Spleen (tissue), 11 donors: Measurements from ENCODE around the gene PPFIA1. TPM values are rescaled to one million over a fixed set of nuclear protein-coding genes. Genes with fewer than 3 reads are reported as not detected.

Experiments
- DNase-seq: peaks from one replicate; pipeline ENCODE4 v3.0.0-alpha.2; 2020
- H3K27ac ChIP-seq, 8 donors: fragments of 200-600 bp; sonication (generic) in 7 of 8; 1 replicate in 4 of 8; 2 replicates in 4 of 8; pipeline versions ENCODE4 v1.5.0 to v1.8.0; 2016 to 2021; ENCODE audit warnings: inconsistent platforms in 4 of 8, mild to moderate bottlenecking in 4 of 8, moderate library complexity in 1 of 8
- H3K27me3 ChIP-seq, 7 donors: fragments of 200-600 bp; sonication (generic) in 6 of 7; replicated peaks in 1 of 7; 1 replicate in 4 of 7; 2 replicates in 3 of 7; pipeline versions ENCODE4 v1.5.0 to v1.8.0; 2016 to 2021; ENCODE audit warnings: inconsistent platforms in 3 of 7, mild to moderate bottlenecking in 1 of 7
- H3K36me3 ChIP-seq, 6 donors: fragments of 200-600 bp; sonication (generic) in 5 of 6; 1 replicate in 4 of 6; 2 replicates in 2 of 6; pipeline versions ENCODE4 v1.5.0 to v1.8.0; 2016 to 2021; ENCODE audit warnings: inconsistent platforms in 2 of 6
- H3K4me1 ChIP-seq, 6 donors: fragments of 200-600 bp; sonication (generic) in 5 of 6; 1 replicate in 3 of 6; 2 replicates in 3 of 6; pipeline versions ENCODE4 v1.5.0 to v1.8.0; 2016 to 2021; ENCODE audit warnings: inconsistent platforms in 3 of 6
- H3K4me3 ChIP-seq, 8 donors: fragments of 200-600 bp; sonication (generic) in 7 of 8; 1 replicate in 4 of 8; 2 replicates in 4 of 8; pipeline versions ENCODE4 v1.5.0 to v1.8.0; 2016 to 2021; ENCODE audit warnings: inconsistent platforms in 4 of 8, mild to moderate bottlenecking in 4 of 8, moderate library complexity in 2 of 8
- H3K9me3 ChIP-seq, 8 donors: fragments of 200-600 bp; sonication (generic) in 7 of 8; 1 replicate in 4 of 8; 2 replicates in 4 of 8; pipeline versions ENCODE4 v1.5.0 to v1.8.0; 2016 to 2021; ENCODE audit warnings: inconsistent platforms in 4 of 8
- CTCF ChIP-seq, 11 experiments: fragments of 200-600 bp in 7 of 11; fragments of 450-650 bp in 4 of 11; sonication (generic) in 4 of 11; IDR thresholded peaks in 8 of 11; conservative IDR thresholded peaks in 3 of 11; 1 replicate in 7 of 11; 2 replicates in 4 of 11; pipeline versions ENCODE4 v1.4.0 to v1.8.0; 2016 to 2021; ENCODE audit warnings: antibody characterized with exemption in 11 of 11, inconsistent platforms in 4 of 11, mild to moderate bottlenecking in 1 of 11
- POLR2A ChIP-seq, 3 donors: fragments of 450-650 bp; IDR thresholded peaks; one replicate each; pipeline ENCODE4 v1.5.1; 2017; ENCODE audit warnings: antibody characterized with exemption in 3 of 3, mild to moderate bottlenecking in 1 of 3
- POLR2AphosphoS5 ChIP-seq, 3 donors: sonication (generic); formaldehyde crosslinking; IDR thresholded peaks; one replicate each; pipeline ENCODE4 v1.5.1; 2017; ENCODE audit warnings: antibody characterized with exemption in 3 of 3
- WGBS, 5 donors: extraction: QIAGEN DNeasy Blood & Tissue Kit in 3 of 5; methylation state at CpG; one replicate each; pipeline versions ENCODE4 v1.1.5 to v1.1.7; 2013 to 2018; 5-methylcytosine and 5-hydroxymethylcytosine counted together
- intact Hi-C: fragments of 100-400 bp; cut with DNase I; formaldehyde crosslinking; loops from one replicate; pipeline ENCODE4 v1.15.0; 2023; ENCODE audit warnings: low total_unique reads
- polyA plus RNA-seq, 3 donors: library from polyadenylated mRNA; stranded (reverse); fragments of 200-250 nt; gene quantifications; one replicate each; pipeline ENCODE4 v1.2.1, GENCODE V29; 2013
- total RNA-seq, 7 donors: library from RNA; depleted of rRNA in 3 of 7; stranded (reverse); fragments of >200 nt in 3 of 7; fragmentation: NEBNext Ultra II Directional in 4 of 7; extraction: Animal tissue kit (Norgen Biotek cat#: 25700) in 4 of 7; gene quantifications; one replicate each; pipeline versions ENCODE4 v1.1.0 to v1.2.1, GENCODE V29; 2016 to 2021
- donor health status: healthy with polysubstance abuse.
- donor health status: DM: no; HTN: no; CAD: no; lungs with moderate emphysema.
- donor health status: DM: no; HTN: no; CAD: no.
- donor health status: Bipolar disorder and iron deficiency.
- donor health status: healthy.
- donor health status: DM: no; HTN: no; CAD: no.
- donor health status: DM: yes; HTN: yes; CAD: no.

PPFIA1 gene
- total and polyA plus RNA-seq, 10 donors, result 7.6 to 73.5 (median 55.0) TPM

GRCh38 chr11:70368961-70369360 lies 98.5 kb downstream of the PPFIA1 start:
- peaks cover 0 to 76% (median 30%) of the 10 kb centered on the region in 6 donors for H3K36me3 ChIP-seq
- 88 to 95% (median 91%) methylated on average over 2 of the region's 2 CpGs for WGBS, 5 donors
- no peaks in the 10 kb centered on the region for H3K9me3 ChIP-seq
- no peak for DNase-seq
- no peak overlapping the region for H3K27ac ChIP-seq
- no peak overlapping the region for H3K4me3 ChIP-seq
- peaks cover 7 to 32% (median 21%) of the 10 kb centered on the region in 6 donors for H3K4me1 ChIP-seq
- no peak for TF ChIP-seq POLR2AphosphoS5 (IDR thresholded peaks at IDR 0.05)
- no peaks in the 10 kb centered on the region for H3K27me3 ChIP-seq
- intact Hi-C loops, result no loop called here

- TF ChIP-seq POLR2A (IDR thresholded peaks at IDR 0.05) (no peak), POLR2AphosphoS5 (IDR thresholded peaks at IDR 0.05) (no peak), CTCF (IDR thresholded peaks at IDR 0.05 in 8 of 11, conservative IDR thresholded peaks at IDR 0.05 in 3 of 11) (no peak)
- Histone ChIP-seq H3K9me3 (no peaks in the 10 kb centered on the region), H3K36me3 (peaks cover 2 to 76% (median 44%) of the 10 kb centered on the region in 6 donors), H3K4me1 (peaks cover 0 to 12% (median 4%) of the 10 kb centered on the region in 6 donors), H3K27me3 (no peaks in the 10 kb centered on the region), H3K4me3 (no peak overlapping the region), H3K27ac (no peak overlapping the region)
- no peak for DNase-seq
- WGBS, 5 donors, result 64 to 85% (median 78%) methylated on average over 5 of the region's 5 CpGs
- intact Hi-C loops, result no loop called here
Observed at GRCh38 chr11:70371241-70371640, 100.8 kb downstream of the PPFIA1 start.

- no peak for TF ChIP-seq CTCF (IDR thresholded peaks at IDR 0.05 in 8 of 11, conservative IDR thresholded peaks at IDR 0.05 in 3 of 11)
- TF ChIP-seq POLR2AphosphoS5 (IDR thresholded peaks at IDR 0.05), result no peak
- TF ChIP-seq POLR2A (IDR thresholded peaks at IDR 0.05), result no peak
- H3K9me3 ChIP-seq, result no peaks in the 10 kb centered on the region
- no peaks in the 10 kb centered on the region for H3K27me3 ChIP-seq
- 93 to 98% (median 95%) methylated on average over 8 of the region's 8 CpGs for WGBS, 5 donors
- no peak for DNase-seq
- peaks cover 0 to 4% (median under 1%) of the 10 kb centered on the region in 6 donors for H3K4me1 ChIP-seq
- no peak overlapping the region for H3K27ac ChIP-seq
- H3K36me3 ChIP-seq, result peaks cover 4 to 76% (median 51%) of the 10 kb centered on the region in 6 donors
- H3K4me3 ChIP-seq, result no peak overlapping the region
- intact Hi-C loops, result no loop called here
Observed at GRCh38 chr11:70372076-70372475, 101.6 kb downstream of the PPFIA1 start.

GRCh38 chr11:70376621-70377020 lies 106.1 kb downstream of the PPFIA1 start:
- intact Hi-C loops, result no loop called here
- Histone ChIP-seq H3K9me3 (no peaks in the 10 kb centered on the region), H3K27ac (no peak overlapping the region), H3K4me3 (no peak overlapping the region), H3K4me1 (no peaks in the 10 kb centered on the region), H3K27me3 (no peaks in the 10 kb centered on the region), H3K36me3 (peaks cover 8 to 100% (median 91%) of the 10 kb centered on the region in 6 donors)
- TF ChIP-seq POLR2AphosphoS5 (IDR thresholded peaks at IDR 0.05) (no peak), CTCF (IDR thresholded peaks at IDR 0.05 in 8 of 11, conservative IDR thresholded peaks at IDR 0.05 in 3 of 11) (no peak), POLR2A (IDR thresholded peaks at IDR 0.05) (no peak)
- 89 to 97% (median 96%) methylated on average over 12 of the region's 12 CpGs for WGBS, 5 donors
- no peak for DNase-seq

GRCh38 chr11:70377645-70378044 lies 107.2 kb downstream of the PPFIA1 start:
- H3K36me3 ChIP-seq, result peaks cover 8 to 100% (median 95%) of the 10 kb centered on the region in 6 donors
- intact Hi-C loops, result no loop called here
- H3K27ac ChIP-seq, result no peak overlapping the region
- DNase-seq, result no peak
- 91 to 96% (median 95%) methylated on average over 8 of the region's 8 CpGs for WGBS, 5 donors
- H3K9me3 ChIP-seq, result no peaks in the 10 kb centered on the region
- TF ChIP-seq POLR2AphosphoS5 (IDR thresholded peaks at IDR 0.05), result no peak
- no peak for TF ChIP-seq CTCF (IDR thresholded peaks at IDR 0.05 in 8 of 11, conservative IDR thresholded peaks at IDR 0.05 in 3 of 11)
- TF ChIP-seq POLR2A (IDR thresholded peaks at IDR 0.05), result no peak
- H3K27me3 ChIP-seq, result no peaks in the 10 kb centered on the region
- H3K4me3 ChIP-seq, result no peak overlapping the region
- no peaks in the 10 kb centered on the region for H3K4me1 ChIP-seq
